Neural cell (in vitro differentiated cells): ENCODE results near the gene APOA1. TPM values are rescaled to one million over a fixed set of nuclear protein-coding genes. Genes with fewer than 3 reads are reported as not detected.
"Not testable (repeated sequence)": the region's sequence is repeated elsewhere in the genome, so short reads cannot be mapped to it uniquely, and the experiment has no call there.

Source experiments
- H2AFZ ChIP-seq: fragments of 200-600, 300-800 bp; sonication (generic), shearing (Covaris generic); 2 replicates; pipeline ENCODE4 v1.6.0; 2014; ENCODE audit warnings: low read depth, mild to moderate bottlenecking, antibody characterized with exemption, low read length, moderate library complexity
- H3F3A ChIP-seq: fragments of 200-600 bp; shearing (Covaris generic); 2 replicates; pipeline ENCODE4 v1.6.1; 2016; ENCODE audit warnings: mild to moderate bottlenecking, moderate library complexity, mixed read lengths, antibody characterized with exemption, low read length; ENCODE audit not compliant: insufficient read depth, poor library complexity, severe bottlenecking
- H3K27ac ChIP-seq: fragments of 200-600, 300-800 bp; sonication (generic), shearing (Covaris generic); 2 replicates; pipeline ENCODE4 v1.5.1; 2014; ENCODE audit warnings: mild to moderate bottlenecking, low read length, moderate library complexity
- H3K27me3 ChIP-seq: fragments of 300-800, 200-600 bp; sonication (generic), shearing (Covaris generic); 2 replicates; pipeline ENCODE4 v1.6.0; 2014; ENCODE audit warnings: mild to moderate bottlenecking, low read depth, low read length, moderate library complexity; ENCODE audit not compliant: insufficient read depth
- H3K36me3 ChIP-seq: fragments of 300-800, 200-600 bp; sonication (generic), shearing (Covaris generic); 2 replicates; pipeline ENCODE4 v1.5.1; 2014; ENCODE audit warnings: mild to moderate bottlenecking, antibody characterized with exemption, low read length, moderate library complexity; ENCODE audit not compliant: insufficient read depth
- H3K4me2 ChIP-seq: fragments of 300-800, 200-600 bp; sonication (generic), shearing (Covaris generic); 2 replicates; pipeline ENCODE4 v1.6.0; 2014; ENCODE audit warnings: mild to moderate bottlenecking, low read length
- H3K4me3 ChIP-seq: fragments of 300-800, 200-600 bp; sonication (generic), shearing (Covaris generic); 2 replicates; pipeline ENCODE4 v1.5.1; 2014; ENCODE audit warnings: mild to moderate bottlenecking, low read length, moderate library complexity
- H3K79me2 ChIP-seq: fragments of 200-600 bp; shearing (Covaris generic); replicated peaks from 2 replicates; pipeline ENCODE4 v1.6.0; 2014; ENCODE audit warnings: mild to moderate bottlenecking, low read length, moderate library complexity; ENCODE audit not compliant: insufficient read depth
- H3K9ac ChIP-seq: fragments of 300-800, 200-600 bp; sonication (generic), shearing (Covaris generic); 2 replicates; pipeline ENCODE4 v1.6.1; 2016; ENCODE audit warnings: mild to moderate bottlenecking, low read length, mixed read lengths
- H3K9me2 ChIP-seq: fragments of 200-600 bp; shearing (Covaris generic); 2 replicates; pipeline ENCODE4 v1.6.1; 2016; ENCODE audit warnings: mild to moderate bottlenecking, low read length, mixed read lengths; ENCODE audit not compliant: insufficient read depth
- H3K9me3 ChIP-seq: fragments of 200-600, 300-800 bp; sonication (generic), shearing (Covaris generic); 2 replicates; pipeline ENCODE4 v1.6.1; 2016; ENCODE audit warnings: mild to moderate bottlenecking, mixed run types, low read length, moderate library complexity, mixed read lengths
- H4K20me1 ChIP-seq: fragments of 200-600 bp; shearing (Covaris generic); 2 replicates; pipeline ENCODE4 v1.6.1; 2016; ENCODE audit warnings: mild to moderate bottlenecking, mixed run types; ENCODE audit not compliant: insufficient read depth
- EP300 ChIP-seq: fragments of 450-650 bp; conservative IDR thresholded peaks from 2 replicates; pipeline ENCODE4 v1.6.1; 2014; ENCODE audit warnings: antibody characterized with exemption, mild to moderate bottlenecking, moderate library complexity; ENCODE audit not compliant: poor library complexity, severe bottlenecking
- EZH2 ChIP-seq: fragments of 200-600, 300-800 bp; shearing (Covaris generic), sonication (generic); IDR thresholded peaks from 2 replicates; pipeline ENCODE4 v1.6.1; 2014; ENCODE audit warnings: antibody characterized with exemption, low read length, borderline replicate concordance, mild to moderate bottlenecking; ENCODE audit not compliant: insufficient read depth, poor library complexity, severe bottlenecking
- MXI1 ChIP-seq: fragments of 450-650 bp; conservative IDR thresholded peaks from 2 replicates; pipeline ENCODE4 v1.6.1; 2014; ENCODE audit warnings: antibody characterized with exemption, mild to moderate bottlenecking; ENCODE audit not compliant: poor library complexity, severe bottlenecking
- POLR2AphosphoS5 ChIP-seq: IDR thresholded peaks from 2 replicates; pipeline ENCODE4 v1.6.1; 2012
- RAD21 ChIP-seq: fragments of 450-650 bp; conservative IDR thresholded peaks from 2 replicates; pipeline ENCODE4 v1.6.1; 2014; ENCODE audit warnings: antibody characterized with exemption, mild to moderate bottlenecking, moderate library complexity
- SMC3 ChIP-seq: fragments of 450-650 bp; conservative IDR thresholded peaks from 2 replicates; pipeline ENCODE4 v1.6.1; 2014; ENCODE audit warnings: antibody characterized with exemption, mild to moderate bottlenecking, moderate library complexity; ENCODE audit not compliant: poor library complexity
- TAF1 ChIP-seq: IDR thresholded peaks from 2 replicates; pipeline ENCODE4 v1.6.1; 2012; ENCODE audit warnings: low read depth
- polyA plus RNA-seq: library from polyadenylated mRNA; depleted of rRNA; stranded (reverse); fragments of >200 nt; gene quantifications from 2 replicates; pipeline ENCODE4 v1.2.3, GENCODE V29; 2014
- TF ChIP-seq, protein P1 (sequence below): fragments of 450-650 bp; IDR thresholded peaks from 2 replicates; pipeline ENCODE4 v1.5.1; 2014; ENCODE audit warnings: antibody characterized with exemption, mild to moderate bottlenecking, moderate library complexity; ENCODE audit not compliant: poor library complexity, severe bottlenecking
- TF ChIP-seq, protein P2 (sequence below): IDR thresholded peaks from 2 replicates; pipeline ENCODE4 v1.6.1; 2012; ENCODE audit warnings: borderline replicate concordance

The APOA1 gene
- polyA plus RNA-seq, 1 donor from 2014 or later, result not detected

DNA sequence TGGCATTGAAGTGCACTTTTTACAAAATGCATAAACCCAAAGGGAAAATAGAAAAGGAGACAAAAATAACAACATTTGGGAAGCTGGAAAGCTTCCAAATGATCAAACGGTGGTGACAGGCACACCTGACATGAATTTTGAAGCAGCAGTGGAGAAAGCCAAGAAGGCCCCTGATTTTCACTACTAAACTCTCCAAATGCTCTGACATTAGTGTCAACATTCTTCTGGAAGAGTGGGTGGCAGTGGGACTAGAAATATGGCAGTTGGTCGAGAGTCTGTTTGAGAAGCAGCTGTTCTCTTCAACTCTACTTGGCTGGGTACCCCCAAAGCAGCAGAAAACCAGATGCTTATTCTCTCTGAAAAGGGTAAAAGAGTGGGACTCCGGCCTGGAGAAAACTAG is 33.4 kb downstream of the APOA1 start:
- no peaks in the 10 kb centered on the region for H3K9me3 ChIP-seq
- no peak overlapping the region for H2AFZ ChIP-seq
- no peak overlapping the region for H3K27ac ChIP-seq
- no peaks in the 10 kb centered on the region for H3F3A ChIP-seq
- H3K27me3 ChIP-seq, result no peaks in the 10 kb centered on the region
- no peak overlapping the region for H3K4me3 ChIP-seq
- no peaks in the 10 kb centered on the region for H3K79me2 ChIP-seq
- H3K9ac ChIP-seq, result no peak overlapping the region
- H3K4me2 ChIP-seq, result no peak overlapping the region
- no peaks in the 10 kb centered on the region for H3K36me3 ChIP-seq
- TF ChIP-seq EZH2 (no peak), RAD21 (no peak), TAF1 (no peak), EP300 (no peak), MXI1 (no peak), POLR2AphosphoS5 (no peak), SMC3 (no peak)
- TF ChIP-seq, protein P1, sequence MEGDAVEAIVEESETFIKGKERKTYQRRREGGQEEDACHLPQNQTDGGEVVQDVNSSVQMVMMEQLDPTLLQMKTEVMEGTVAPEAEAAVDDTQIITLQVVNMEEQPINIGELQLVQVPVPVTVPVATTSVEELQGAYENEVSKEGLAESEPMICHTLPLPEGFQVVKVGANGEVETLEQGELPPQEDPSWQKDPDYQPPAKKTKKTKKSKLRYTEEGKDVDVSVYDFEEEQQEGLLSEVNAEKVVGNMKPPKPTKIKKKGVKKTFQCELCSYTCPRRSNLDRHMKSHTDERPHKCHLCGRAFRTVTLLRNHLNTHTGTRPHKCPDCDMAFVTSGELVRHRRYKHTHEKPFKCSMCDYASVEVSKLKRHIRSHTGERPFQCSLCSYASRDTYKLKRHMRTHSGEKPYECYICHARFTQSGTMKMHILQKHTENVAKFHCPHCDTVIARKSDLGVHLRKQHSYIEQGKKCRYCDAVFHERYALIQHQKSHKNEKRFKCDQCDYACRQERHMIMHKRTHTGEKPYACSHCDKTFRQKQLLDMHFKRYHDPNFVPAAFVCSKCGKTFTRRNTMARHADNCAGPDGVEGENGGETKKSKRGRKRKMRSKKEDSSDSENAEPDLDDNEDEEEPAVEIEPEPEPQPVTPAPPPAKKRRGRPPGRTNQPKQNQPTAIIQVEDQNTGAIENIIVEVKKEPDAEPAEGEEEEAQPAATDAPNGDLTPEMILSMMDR, result no peak
- TF ChIP-seq, protein P2, sequence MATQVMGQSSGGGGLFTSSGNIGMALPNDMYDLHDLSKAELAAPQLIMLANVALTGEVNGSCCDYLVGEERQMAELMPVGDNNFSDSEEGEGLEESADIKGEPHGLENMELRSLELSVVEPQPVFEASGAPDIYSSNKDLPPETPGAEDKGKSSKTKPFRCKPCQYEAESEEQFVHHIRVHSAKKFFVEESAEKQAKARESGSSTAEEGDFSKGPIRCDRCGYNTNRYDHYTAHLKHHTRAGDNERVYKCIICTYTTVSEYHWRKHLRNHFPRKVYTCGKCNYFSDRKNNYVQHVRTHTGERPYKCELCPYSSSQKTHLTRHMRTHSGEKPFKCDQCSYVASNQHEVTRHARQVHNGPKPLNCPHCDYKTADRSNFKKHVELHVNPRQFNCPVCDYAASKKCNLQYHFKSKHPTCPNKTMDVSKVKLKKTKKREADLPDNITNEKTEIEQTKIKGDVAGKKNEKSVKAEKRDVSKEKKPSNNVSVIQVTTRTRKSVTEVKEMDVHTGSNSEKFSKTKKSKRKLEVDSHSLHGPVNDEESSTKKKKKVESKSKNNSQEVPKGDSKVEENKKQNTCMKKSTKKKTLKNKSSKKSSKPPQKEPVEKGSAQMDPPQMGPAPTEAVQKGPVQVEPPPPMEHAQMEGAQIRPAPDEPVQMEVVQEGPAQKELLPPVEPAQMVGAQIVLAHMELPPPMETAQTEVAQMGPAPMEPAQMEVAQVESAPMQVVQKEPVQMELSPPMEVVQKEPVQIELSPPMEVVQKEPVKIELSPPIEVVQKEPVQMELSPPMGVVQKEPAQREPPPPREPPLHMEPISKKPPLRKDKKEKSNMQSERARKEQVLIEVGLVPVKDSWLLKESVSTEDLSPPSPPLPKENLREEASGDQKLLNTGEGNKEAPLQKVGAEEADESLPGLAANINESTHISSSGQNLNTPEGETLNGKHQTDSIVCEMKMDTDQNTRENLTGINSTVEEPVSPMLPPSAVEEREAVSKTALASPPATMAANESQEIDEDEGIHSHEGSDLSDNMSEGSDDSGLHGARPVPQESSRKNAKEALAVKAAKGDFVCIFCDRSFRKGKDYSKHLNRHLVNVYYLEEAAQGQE, result no peak
- no peaks in the 10 kb centered on the region for H3K9me2 ChIP-seq
- no peaks in the 10 kb centered on the region for H4K20me1 ChIP-seq

DNA sequence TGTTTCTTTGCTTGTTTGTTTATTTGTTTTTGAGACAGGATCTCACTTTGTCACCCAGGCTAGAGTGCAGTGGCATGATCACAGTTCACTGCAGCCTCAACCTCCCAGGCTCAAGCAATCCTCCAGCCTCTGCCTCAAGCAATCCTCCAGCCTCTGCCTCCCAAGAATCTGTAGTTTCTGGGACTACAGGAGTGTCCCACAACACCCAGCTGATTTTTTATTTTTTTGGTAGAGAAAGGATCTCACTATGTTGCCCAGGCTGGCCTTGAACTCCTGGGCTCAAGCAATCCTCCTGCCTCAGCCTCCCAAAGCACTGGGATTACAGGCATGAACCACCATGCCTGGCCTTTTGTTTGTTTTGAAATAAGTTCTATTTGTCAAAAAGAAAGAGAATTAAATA is 35.8 kb downstream of the APOA1 start:
- not testable (repeated sequence) for H3K9me2 ChIP-seq, H3K27ac ChIP-seq, H3K9me3 ChIP-seq, H3K4me3 ChIP-seq, H2AFZ ChIP-seq, H3K4me2 ChIP-seq, H3K79me2 ChIP-seq, H3F3A ChIP-seq, H4K20me1 ChIP-seq, H3K27me3 ChIP-seq, H3K9ac ChIP-seq, H3K36me3 ChIP-seq

DNA sequence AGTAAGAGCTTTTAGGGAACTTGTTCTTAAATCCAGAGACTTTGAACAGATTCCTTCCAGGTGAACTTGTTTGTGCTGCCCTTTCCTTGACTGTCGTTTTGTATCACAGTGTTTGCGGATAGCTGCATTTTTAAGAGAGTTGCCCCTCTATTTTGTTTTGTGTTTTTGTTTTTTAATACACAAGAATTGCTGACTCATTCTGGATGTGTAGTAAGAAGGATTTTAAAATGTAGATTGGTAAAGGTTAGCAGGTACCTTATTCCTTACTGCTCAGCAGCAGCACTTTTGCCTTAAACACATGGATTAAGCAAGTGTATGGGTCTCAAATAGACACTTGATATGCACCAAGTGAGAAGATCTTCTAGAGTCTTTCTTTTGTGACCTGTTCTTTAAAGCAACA is 36.8 kb downstream of the APOA1 start:
- H3K4me3 ChIP-seq, result no peak overlapping the region
- H3K4me2 ChIP-seq, result no peak overlapping the region
- H3K79me2 ChIP-seq, result no peaks in the 10 kb centered on the region
- no peaks in the 10 kb centered on the region for H3F3A ChIP-seq
- H2AFZ ChIP-seq, result no peak overlapping the region
- no peaks in the 10 kb centered on the region for H3K9me3 ChIP-seq
- no peaks in the 10 kb centered on the region for H3K36me3 ChIP-seq
- no peaks in the 10 kb centered on the region for H3K27me3 ChIP-seq
- no peaks in the 10 kb centered on the region for H4K20me1 ChIP-seq
- H3K9ac ChIP-seq, result no peak overlapping the region
- no peak overlapping the region for H3K27ac ChIP-seq
- H3K9me2 ChIP-seq, result no peaks in the 10 kb centered on the region
- TF ChIP-seq, protein P2, result no peak
